Adrenal gland (tissue), 5 donors: ENCODE data around the gene GPC2.

ENCODE experiments used
- POLR2A ChIP-seq, 2 donors: fragments of 450-650 bp; IDR thresholded peaks; one replicate each; pipeline ENCODE4 v1.6.1; 2017; ENCODE audit warnings: antibody characterized with exemption in 2 of 2, mild to moderate bottlenecking in 2 of 2, moderate library complexity in 1 of 2
- TF ChIP-seq, protein P1 (sequence below), 6 experiments: fragments of 450-650 bp in 4 of 6; fragments of 200-600 bp in 2 of 6; sonication (generic) in 1 of 6; IDR thresholded peaks; 1 replicate in 5 of 6; 2 replicates in 1 of 6; pipeline versions ENCODE4 v1.5.1 to v1.8.0; 2016 to 2021; ENCODE audit warnings: antibody characterized with exemption in 6 of 6, mild to moderate bottlenecking in 2 of 6, moderate library complexity in 1 of 6
- donor health status: DM: no; HTN: no; CAD: no.

DNA sequence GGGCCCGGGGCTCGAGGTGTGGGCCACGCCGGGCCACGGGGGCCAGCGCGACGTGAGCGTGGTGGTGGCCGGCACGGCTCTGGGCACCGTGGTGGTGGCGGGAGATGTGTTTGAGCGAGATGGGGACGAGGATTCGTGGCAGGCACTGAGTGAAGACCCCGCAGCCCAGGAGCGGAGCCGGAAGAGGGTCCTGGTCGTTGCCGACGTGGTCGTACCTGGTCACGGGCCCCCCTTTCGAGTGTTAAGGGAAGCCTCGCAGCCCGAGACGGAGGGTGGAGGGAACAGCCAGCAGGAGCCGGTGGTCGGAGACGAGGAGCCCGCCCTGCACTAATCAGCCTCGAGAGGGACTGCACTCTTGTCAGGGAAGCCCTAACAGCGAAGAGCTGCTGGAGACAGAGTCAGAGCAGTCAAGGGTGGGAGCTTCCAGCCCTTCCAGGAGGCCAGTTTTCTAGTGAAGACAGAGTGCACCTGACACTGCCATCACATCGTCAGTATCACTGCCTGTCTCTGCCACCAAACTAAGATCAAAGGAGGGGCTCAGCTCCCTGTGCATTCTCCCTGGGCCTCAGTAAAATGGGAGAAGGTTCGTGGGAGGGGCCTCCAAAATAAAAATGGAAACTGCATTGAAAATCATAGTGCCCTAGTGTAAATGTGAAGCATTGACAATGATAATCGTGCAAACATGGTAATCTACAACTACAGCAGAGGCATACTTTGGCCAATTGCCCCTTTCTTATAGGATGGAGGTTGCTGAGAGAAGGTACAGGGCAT lies 49.1 kb downstream of the GPC2 start:
- TF ChIP-seq, protein P1, sequence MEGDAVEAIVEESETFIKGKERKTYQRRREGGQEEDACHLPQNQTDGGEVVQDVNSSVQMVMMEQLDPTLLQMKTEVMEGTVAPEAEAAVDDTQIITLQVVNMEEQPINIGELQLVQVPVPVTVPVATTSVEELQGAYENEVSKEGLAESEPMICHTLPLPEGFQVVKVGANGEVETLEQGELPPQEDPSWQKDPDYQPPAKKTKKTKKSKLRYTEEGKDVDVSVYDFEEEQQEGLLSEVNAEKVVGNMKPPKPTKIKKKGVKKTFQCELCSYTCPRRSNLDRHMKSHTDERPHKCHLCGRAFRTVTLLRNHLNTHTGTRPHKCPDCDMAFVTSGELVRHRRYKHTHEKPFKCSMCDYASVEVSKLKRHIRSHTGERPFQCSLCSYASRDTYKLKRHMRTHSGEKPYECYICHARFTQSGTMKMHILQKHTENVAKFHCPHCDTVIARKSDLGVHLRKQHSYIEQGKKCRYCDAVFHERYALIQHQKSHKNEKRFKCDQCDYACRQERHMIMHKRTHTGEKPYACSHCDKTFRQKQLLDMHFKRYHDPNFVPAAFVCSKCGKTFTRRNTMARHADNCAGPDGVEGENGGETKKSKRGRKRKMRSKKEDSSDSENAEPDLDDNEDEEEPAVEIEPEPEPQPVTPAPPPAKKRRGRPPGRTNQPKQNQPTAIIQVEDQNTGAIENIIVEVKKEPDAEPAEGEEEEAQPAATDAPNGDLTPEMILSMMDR (IDR thresholded peaks at IDR 0.05): no peak
- TF ChIP-seq POLR2A (IDR thresholded peaks at IDR 0.05): no peak
